Hematopoietic multipotent progenitor cell treated with erythropoietin and hydrocortisone succinate and interleukin-3 and kit ligand, for 4 days (in vitro differentiated cells): ENCODE measurements around the gene LMAN1.

Experiments
- DNase-seq: peaks from one replicate; pipeline ENCODE4 v3.0.0-alpha.2; 2015

The LMAN1 gene

DNA sequence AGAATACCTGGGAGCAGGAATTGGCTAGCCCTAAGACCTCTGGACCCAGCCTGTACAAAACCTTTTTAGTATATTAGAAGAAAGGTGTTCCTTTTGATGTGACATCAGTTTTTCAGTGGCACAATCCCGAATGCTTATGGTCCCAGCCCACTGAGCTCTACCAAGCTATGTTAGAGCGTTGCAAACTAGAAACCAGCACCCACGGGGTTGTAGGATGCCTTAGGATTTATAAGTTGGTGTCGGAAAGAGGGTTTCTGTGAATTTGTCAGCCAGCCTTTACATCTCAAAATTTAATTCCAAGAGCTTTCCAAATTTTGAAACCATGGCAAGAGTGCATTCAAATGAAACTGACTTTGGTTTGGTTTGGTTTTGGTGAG lies 499 bp upstream of the LMAN1 start:
- no peak for DNase-seq

DNA sequence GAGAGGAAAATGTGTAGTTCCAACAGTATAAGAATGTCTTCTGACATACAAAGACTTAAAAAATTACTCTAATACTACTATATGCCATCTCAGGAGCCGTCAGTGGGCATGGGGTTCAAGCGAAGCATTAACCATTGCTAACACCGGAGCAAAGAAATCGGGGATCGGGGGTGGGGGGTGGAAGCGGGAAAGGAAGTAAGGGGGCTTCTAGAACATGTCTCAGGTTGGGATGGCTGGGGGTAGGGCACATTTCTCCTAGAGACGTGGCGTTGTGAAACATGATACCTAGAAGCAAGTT lies 702 bp downstream of the LMAN1 start:
- peak; percentile 43 for DNase-seq

DNA sequence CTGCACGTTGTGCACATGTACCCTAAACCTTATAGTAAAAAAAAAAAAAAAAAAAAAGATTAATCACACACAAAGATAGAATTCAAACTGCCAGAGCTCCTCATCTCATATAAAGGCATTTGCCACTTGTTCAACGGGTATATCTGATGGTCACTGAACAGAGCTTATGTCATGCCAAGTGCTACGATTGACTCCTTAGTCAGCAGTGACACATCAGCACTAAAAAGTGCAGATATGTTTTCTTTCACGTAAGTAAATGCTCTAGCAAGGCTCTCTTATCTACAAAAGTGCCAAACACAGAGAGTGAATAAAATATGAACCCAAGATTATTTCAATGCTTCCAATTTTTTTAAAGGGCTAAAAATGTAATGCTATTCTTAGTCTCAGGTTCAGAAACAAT lies 1.1 kb downstream of the LMAN1 start:
- DNase-seq: peak; percentile 79

DNA sequence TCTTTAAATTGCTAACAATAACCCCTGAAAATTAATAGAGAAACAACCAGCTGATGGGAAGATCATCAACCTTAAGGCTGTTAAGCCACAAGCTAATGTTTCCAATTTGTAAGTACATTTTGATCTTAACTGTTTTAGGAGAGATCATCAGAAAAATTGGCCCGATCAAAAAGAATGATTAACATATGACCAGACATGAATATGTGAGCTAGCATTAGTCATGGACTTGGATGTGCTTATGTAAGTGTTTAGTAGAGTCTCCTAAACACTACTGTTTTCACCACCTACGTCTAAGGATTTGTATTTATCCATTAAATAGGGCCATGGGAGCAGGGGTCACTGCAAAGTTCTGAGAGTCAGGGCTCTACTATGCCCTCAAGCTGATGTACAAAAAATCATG lies 4.3 kb downstream of the LMAN1 start:
- no peak for DNase-seq

DNA sequence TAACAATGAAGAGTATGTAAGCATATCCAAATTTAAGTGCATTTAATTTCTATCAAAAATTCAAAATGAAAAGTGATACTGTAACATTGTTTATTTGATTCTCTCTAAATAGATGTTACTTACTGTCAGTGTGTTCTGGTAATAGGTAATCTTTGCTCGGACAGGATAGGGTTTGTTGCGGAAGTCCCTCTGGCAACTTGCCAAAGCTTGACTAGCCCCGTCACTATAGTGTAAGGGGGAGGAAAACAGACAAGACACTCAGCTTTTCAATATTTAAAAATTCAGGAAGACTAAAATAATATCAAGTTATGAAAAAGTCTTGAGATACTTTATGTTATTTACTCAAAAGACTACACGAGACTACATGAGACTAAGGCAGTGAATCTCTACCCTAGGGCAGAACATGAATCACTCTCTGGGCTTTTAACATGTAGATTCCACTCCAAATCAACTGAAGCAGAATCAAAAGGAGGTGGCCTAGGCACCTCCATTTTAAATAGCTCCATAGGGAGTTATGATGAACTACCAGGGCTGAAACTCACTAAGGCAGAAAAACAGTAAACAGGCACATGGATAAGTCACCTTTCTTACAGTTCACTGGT lies 5.9 kb downstream of the LMAN1 start:
- DNase-seq: no peak

DNA sequence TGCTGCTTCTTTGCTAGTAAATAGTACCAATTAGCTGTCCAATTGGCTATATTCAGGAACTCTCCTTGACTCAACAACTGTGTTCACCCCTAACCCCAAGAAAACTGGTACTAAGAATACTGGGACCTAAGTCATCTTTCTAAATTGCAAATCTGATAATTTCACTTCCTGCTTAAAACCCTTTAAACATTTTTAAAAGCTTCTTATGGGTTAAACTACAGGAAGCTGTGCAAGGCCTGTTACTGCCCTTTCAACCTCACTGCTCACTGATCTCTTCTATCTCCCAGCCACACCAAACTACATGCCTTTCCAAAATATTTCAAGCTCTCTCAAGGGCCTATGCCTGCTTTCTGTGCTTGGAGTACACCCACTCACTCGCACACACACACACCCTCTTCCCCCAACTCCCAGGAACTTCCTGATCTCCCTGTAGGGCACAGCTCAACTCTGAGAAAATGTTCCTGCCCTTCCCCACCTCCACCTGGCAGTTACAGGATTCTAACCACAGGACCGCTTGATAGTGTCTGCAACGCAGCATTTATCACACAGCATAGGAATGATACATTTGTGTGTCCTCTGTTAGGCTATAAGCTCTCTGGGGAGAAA lies 6.7 kb downstream of the LMAN1 start:
- no peak for DNase-seq

DNA sequence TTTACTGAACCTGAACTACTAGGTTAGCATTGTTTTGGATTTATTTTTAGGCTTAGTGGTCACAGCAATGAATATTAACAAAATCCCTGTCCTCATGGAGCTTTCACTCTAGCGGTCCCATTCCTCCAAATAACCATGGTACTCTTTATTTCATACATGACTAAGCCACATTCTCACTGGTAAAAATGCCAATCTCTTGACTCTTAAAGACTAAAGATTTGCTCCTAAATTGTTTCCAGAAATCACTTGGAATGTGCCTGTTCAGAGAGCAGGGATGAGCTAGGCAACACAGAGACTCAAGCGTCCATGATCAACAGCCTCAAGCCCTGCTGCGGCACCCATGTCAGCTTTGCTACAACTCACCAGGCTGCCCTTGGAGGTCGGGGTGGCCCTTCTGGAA lies 13.5 kb downstream of the LMAN1 start:
- DNase-seq: no peak

DNA sequence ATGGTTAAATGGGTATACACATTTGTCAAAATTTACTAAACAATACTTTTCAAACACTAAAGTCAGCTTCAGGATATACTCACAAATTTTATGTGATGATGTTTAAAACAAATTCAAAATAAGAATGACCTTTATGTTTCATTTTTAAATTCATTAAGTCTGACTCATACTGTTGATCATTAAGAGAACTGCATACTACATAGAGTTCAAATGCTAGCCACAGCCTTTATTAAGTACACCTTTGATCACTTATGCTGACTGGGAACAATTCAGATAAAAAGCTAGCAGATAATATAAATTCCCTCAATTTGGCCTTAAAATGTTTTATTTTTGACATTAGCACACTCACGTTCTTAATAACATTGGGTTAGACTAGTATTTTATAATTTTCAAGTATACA lies 14.1 kb downstream of the LMAN1 start:
- DNase-seq: no peak

DNA sequence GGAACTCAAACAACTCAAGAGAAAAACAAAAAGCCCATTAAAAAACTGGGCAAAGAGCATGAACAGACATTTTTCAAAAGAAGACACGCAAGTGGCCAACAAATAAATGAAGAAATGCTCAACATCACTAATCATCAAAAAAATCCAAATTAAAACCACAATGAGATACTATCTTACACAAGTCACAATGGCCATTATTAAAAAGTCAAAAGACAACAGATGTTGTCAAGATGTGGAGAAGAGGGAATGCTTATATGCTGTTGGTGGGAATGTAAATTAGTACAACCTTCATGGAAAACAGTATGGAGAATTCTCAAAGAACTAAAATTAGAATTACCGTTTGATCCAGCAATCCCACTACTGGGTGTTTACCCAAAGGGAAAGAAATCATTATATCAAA lies 15.1 kb downstream of the LMAN1 start:
- no peak for DNase-seq

DNA sequence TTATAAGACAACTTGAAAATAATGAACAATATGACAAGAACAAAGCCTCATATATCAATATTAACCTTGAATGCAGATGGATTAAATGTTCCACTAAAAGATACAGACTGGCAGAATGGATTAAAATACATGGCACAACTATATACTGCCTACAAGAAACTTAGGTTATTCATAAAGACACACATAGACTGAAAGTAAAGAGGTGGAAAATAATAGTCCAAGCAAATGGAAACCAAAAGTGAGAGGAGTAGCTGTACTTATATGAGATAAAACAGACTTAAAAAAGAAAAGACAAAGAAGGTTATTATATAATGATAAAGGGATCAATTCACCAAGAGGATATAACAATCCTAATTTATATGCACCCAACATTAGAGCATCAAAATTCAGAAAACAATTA lies 18.2 kb downstream of the LMAN1 start:
- DNase-seq: no peak

DNA sequence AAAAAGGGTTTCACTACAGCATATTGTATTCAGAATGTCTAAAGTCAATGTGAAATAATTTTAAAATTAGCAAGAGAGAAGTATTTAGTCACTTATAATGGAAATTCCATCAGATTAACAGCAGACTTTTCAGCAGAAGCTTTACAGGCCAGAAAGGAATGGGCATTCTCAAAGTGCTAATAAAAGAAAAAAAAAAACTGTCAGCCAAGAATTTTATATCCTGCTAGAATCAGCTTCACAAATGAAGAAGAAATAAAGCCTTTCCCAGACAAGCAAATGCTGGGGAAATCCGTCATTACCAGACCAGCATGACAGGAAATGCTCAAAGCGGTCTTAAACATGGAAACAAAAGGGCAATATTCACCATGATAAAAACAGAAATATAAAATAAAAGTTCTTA lies 18.8 kb downstream of the LMAN1 start:
- DNase-seq: no peak

DNA sequence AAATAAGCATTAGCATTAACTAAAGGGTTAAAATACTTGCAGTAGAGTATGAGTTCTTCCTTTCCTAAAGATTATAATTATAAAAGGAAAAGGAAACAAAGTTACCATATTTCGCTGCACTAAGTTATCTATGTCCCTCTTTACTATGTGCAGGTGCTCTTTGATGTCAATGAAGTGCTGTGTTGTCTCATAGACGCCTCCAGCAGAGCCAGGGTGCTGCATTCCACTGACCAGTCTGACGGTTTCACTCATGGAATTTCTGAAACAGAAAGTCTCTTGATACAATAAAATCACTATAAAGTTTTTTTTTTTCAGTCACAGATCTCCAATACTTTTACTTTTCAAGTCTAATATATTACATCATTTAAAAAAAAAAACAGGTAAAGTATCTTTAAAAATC lies 26.1 kb downstream of the LMAN1 start:
- no peak for DNase-seq

DNA sequence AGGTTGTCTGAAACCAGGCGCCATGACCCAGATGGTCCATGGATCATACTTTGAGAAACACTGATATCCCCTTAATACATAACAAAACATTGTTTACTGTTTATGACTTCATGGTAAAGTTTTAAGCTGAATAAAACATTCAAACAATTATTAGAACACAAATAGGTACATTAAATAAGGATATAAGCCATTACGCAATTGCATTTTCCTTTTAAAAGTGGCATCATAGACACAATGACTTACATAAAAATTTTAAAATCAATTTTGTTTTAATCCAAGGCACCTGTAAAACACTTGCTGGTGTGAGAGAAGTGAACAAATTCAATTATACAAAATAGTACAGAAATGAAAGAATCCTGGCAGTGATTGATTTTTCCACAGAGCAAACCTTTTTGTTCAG lies 30.4 kb downstream of the LMAN1 start:
- DNase-seq: no peak

DNA sequence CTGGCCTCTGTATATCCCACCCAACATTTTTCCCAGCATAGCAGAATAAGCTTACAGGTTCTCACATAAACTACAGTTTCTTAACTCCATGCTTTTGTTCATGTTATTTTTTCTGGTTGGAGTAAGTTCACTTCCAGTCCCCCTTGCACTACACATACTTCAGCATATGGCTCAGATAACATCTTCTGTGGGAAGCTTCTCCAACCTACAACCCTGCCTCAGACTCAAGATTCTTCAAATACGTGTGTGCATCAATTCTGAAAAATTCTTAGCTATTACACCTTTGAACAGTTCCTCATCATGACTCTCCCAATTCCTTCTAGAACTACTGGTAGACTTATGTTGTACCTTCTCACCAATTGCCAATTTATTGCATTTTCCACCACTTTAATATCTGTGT lies 33.1 kb downstream of the LMAN1 start:
- DNase-seq: no peak

DNA sequence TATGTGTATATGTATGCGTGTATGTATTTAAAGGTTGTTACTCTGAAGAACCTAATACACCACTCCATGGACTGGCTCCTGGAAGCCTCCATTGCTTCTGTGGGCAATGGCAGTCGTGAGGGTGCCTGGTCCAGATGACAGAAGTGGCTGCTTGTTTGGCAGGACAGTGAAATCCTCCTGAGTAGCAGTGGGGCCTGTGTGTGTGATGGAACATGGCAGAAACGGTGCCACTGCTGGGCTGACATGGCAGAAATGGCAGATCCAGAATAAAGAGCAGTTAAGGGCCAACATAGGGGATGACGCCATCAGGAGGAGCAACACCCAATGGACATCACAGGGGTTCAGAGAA lies 34.5 kb downstream of the LMAN1 start:
- no peak for DNase-seq

DNA sequence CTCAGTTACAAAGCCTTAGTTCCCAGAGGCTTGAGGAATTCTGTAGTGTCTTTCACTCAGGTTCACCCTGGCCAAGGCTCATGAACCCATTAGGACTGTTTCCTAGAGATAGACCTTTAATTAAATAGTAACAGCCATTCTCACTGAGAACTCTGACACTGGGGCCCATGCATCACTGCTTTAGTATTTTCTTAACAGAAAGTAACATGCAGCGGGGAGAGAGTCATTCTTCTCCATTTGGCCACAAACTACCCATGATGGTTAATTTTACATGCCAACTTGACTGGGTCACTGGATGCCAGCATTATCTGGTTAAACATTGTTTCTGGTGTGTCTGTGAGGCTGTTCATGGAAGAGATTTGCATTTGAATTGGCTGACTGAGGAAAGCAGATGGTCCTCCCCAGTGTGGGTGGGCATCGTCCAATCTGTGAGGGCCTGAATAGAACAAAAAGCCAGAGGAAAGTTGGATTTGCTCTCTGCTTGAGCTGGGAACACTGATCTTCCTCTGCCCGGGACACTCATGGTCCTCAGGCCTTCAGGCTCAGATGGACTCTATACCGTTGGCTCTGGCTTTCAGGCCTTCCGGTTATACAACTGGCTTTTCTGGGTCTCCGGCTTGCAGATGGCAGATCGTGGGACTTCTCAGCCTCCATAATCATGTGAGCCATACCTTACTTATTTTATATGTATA lies 35.0 kb downstream of the LMAN1 start:
- DNase-seq: no peak

DNA sequence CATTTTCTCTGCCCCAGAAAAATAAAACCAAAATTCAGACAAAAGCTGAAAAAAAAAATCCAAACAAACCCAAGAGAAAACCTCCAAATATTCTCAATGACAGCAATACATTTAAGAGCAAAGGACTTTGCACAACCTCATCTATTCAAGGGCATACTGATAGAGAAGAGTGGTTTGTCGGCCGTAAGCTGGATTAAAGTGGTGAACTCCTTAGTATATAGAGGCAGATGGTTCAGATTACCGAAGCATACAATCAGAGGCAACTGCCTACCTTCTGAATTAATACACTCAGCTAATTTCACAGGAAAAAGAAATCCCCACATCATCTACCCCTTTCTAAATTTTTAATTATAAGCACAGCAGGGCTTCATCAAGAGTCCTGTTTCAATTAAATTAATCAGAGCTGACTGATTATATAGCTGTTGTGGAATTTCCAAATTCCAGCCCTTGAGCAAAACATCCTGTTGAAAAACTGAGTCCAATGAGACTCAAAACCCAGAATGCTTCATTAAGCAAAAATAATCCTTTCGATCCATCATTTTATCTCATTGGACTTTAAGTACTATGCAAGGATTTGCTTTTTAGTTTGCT lies 40.5 kb downstream of the LMAN1 start, which contains the start of gene CPLX4:
TSS of gene CPLX4 (minus strand) at position 190 of the 591 bp plus-strand sequence. CDS start at position 3, 187 bp downstream.
- DNase-seq: no peak

DNA sequence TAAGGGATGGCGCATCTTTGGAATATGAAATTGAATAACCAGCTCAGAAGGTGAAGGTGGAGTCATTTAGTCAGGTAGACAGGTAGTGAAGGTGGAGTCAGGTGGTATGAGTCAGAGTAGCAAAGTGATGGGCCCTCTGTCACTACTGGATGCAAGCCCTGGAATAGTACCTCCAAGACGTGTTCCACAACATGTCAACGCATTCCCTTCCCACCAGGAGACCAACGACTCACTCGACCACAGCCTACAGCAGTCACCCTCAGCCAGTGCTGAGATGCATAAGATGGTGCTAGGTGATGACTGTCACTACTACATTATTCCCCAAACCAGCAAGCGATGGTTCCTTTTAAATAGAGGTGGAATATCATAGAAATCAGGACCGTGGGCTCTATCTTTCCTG lies 47.4 kb downstream of the LMAN1 start:
- no peak for DNase-seq

DNA sequence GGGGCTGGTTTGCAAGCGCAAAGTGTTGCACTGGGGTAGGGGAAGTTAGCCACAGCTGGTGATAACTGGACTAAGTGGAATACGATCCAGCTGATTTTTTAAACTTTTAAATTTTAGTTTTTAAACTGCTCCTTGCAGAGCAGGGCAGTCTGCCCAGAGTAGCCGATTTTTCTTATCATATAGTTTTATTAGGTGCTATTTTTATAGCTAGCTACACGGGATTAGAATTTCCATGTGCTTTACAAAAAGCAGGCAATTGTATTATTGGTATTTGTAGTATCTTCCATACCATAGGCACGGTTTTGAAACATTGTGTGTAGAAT lies 50.2 kb downstream of the LMAN1 start:
- DNase-seq: no peak

DNA sequence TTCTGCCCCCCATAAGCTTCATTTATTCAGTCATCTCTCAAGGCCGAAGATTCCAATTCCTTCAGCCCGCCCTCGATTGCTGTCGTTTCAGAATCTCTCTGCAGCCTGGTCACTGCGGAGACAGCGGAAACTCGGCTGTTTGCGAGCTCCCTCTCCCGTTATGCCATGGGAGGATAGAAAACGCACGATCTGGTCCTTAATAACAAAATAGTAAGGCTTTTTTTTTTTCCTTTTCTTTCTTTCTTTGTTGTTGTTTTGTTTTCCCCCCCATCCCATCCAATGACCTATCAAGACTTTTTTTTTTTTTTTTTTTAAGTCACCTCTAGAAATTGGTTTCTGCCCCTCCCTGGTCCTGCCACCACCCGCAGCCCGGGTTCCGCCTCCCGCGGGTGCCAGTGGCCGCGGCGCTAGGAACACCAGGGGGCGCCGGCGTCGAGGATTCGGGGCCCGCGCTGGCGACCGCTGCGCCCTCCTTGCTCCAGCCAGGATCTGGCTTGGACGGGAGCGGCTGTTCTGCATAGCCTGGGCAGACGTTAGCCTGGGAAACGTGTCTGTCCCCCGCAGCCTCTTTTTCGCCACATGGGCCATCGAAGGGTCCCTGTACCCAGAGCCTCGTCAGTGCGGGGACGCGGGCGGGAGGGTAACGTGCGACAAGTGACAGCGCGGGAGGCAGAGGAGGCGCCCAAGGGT lies 50.7 kb downstream of the LMAN1 start:
- peak; percentile 76 for DNase-seq

DNA sequence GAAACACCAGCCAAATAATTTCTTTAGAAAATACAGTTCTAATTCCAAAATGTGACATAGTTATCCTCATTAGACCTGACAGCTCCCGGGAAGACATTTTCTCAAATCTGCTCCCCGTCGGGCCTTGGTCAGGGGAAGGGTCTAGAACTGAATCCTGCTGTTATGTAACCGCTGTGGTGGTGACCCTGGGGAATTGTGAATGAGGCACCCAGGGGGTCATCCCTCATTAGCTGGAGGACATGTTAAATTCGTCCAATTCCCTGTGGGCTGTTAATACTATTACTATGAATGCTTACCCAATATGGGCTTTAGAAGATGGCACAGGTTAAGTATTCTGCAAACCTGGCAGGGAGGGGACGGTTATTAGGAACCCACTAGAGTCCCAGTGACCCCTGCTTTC lies 52.4 kb downstream of the LMAN1 start:
- no peak for DNase-seq

DNA sequence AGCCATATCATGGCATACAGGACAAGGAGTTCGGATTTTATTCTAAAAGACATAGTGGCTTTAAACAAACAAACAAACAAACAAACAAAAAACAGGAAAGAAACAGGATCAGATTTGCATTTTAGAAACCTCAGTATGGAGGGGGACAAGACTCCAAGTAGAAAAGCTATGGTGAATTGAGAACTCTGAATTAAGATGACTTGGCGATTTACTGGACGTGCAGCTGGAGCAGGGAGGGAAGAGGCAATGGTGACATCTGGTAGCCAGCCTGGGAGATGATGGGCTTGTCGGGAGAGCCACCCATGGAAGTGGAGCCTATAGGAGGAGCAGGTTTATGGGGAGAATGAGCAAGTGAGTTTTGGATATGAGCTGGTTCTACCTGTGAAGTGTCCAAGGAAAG lies 53.8 kb downstream of the LMAN1 start:
- DNase-seq: no peak

DNA sequence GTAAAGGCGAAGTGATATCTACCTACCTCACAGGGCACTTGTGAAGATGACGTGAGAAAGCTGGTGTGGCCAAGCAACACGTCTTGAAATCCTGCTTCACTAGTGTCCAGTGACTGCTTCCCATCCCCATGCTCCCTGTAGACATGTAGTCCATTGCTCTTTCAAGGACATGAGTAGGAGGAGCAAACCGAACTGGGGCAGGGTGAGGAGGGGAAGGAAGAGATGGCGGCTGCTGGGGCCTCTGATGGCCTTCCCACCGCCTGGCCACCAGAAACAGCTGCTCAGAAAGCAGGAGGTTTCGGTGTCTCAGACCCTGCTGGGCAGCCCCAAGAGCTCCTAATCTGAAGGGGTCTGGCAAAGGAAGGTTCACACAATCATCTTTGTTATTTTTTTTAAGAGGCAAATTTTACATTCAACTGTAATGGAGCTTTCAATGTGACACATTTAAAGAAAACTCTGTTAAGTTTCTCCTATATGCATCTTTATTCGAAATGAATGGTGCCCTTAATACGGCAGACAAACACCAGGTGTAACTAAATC lies 55.3 kb downstream of the LMAN1 start:
- DNase-seq: no peak

DNA sequence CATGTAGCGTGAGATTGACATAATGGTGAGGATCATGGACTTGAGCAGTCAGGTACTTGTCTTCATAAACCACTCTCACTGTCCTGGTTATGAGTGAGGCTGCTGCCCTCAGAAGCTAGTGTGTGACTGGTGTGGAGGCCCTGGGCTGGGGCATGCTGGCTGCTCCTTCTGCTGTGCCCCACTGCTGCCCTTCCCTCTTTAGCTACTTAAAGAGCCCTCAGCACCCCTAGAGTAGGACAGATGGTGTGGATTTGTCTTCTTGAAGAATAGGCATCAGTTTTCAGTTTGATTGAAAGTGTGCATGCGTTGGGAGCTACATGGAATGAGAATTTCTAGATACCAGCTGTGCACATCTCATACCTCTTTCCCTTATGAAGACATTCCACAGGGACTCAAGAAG lies 56.1 kb downstream of the LMAN1 start:
- DNase-seq: no peak
